GM23338 (cell line): ENCODE data around the gene CAMP. TPM values are rescaled to one million over a fixed set of nuclear protein-coding genes. Genes with fewer than 3 reads are reported as not detected.

Experiments
- ATAC-seq: fragments of 200-7000 bp; cut with Tn5 transposase; 3 replicates; pipeline ENCODE4 v1.9.1; 2020
- DNase-seq: peaks from one replicate; pipeline ENCODE4 v3.0.0-alpha.2; 2015; ENCODE audit warnings: low spot score
- H2AFZ ChIP-seq: fragments of 200-600 bp; sonication (generic); 2 replicates; pipeline ENCODE4 v1.8.0; 2016; ENCODE audit warnings: antibody characterized with exemption, mild to moderate bottlenecking, moderate library complexity
- H3F3A ChIP-seq: fragments of 200-600 bp; sonication (generic); replicated peaks from 2 replicates; pipeline ENCODE4 v1.8.0; 2017; ENCODE audit warnings: antibody characterized with exemption, mixed run types, low read depth
- H3K27ac ChIP-seq: fragments of 200-600 bp; sonication (generic); 2 replicates; pipeline ENCODE4 v1.6.1; 2016; ENCODE audit warnings: low read depth
- H3K27me3 ChIP-seq: fragments of 200-600 bp; sonication (generic); 2 replicates; pipeline ENCODE4 v1.8.0; 2016; ENCODE audit warnings: mild to moderate bottlenecking, mixed run types, moderate library complexity; ENCODE audit not compliant: insufficient read depth
- H3K36me3 ChIP-seq: fragments of 200-600 bp; sonication (generic); 2 replicates; pipeline ENCODE4 v1.8.0; 2016; ENCODE audit warnings: mild to moderate bottlenecking; ENCODE audit not compliant: insufficient read depth
- H3K4me1 ChIP-seq: fragments of 200-600 bp; sonication (generic); 2 replicates; pipeline ENCODE4 v1.8.0; 2016; ENCODE audit warnings: mild to moderate bottlenecking, moderate library complexity; ENCODE audit not compliant: insufficient read depth
- H3K4me2 ChIP-seq: fragments of 200-600 bp; sonication (generic); 2 replicates; pipeline ENCODE4 v1.7.1; 2017; ENCODE audit warnings: mixed run types
- H3K4me3 ChIP-seq: fragments of 200-600 bp; sonication (generic); 2 replicates; pipeline ENCODE4 v1.6.1; 2016; ENCODE audit warnings: mixed run types
- H3K79me2 ChIP-seq: fragments of 200-600 bp; sonication (generic); replicated peaks from 2 replicates; pipeline ENCODE4 v1.8.0; 2017; ENCODE audit warnings: mild to moderate bottlenecking; ENCODE audit not compliant: insufficient read depth
- H3K9me2 ChIP-seq: fragments of 200-600 bp; sonication (generic); 2 replicates; pipeline ENCODE4 v1.8.0; 2017; ENCODE audit not compliant: insufficient read depth
- H4K20me1 ChIP-seq: fragments of 200-600 bp; sonication (generic); replicated peaks from 2 replicates; pipeline ENCODE4 v1.8.0; 2017; ENCODE audit warnings: mild to moderate bottlenecking; ENCODE audit not compliant: insufficient read depth
- H3K27ac Mint-ChIP-seq: 2 replicates; pipeline ENCODE4 v1.8.0; 2020; ENCODE audit warnings: inconsistent platforms, mild to moderate bottlenecking, moderate library complexity, mixed read lengths
- H3K27me3 Mint-ChIP-seq: 3 replicates; pipeline ENCODE4 v1.8.0; 2022; ENCODE audit warnings: low read depth, mild to moderate bottlenecking, moderate library complexity, mixed read lengths, inconsistent platforms; ENCODE audit not compliant: insufficient read depth, poor library complexity
- H3K36me3 Mint-ChIP-seq: 3 replicates; pipeline ENCODE4 v1.8.0; 2021; ENCODE audit warnings: low read depth, mild to moderate bottlenecking, inconsistent platforms, moderate library complexity, mixed read lengths
- H3K4me1 Mint-ChIP-seq: 3 replicates; pipeline ENCODE4 v1.8.0; 2020; ENCODE audit warnings: mild to moderate bottlenecking, inconsistent platforms, mixed read lengths
- H3K4me3 Mint-ChIP-seq: 3 replicates; pipeline ENCODE4 v1.8.0; 2021; ENCODE audit warnings: moderate library complexity, mild to moderate bottlenecking, inconsistent platforms, mixed read lengths
- H3K9me3 Mint-ChIP-seq: 3 replicates; pipeline ENCODE4 v1.8.0; 2020; ENCODE audit warnings: moderate library complexity, mild to moderate bottlenecking, inconsistent platforms, mixed read lengths
- CREB1 ChIP-seq: fragments of 250-450 bp; sonication (Bioruptor Pico); IDR thresholded peaks from 2 replicates; pipeline ENCODE4 v1.5.0; 2020; ENCODE audit warnings: low read depth, mild to moderate bottlenecking, moderate library complexity
- EZH2 ChIP-seq: fragments of 200-600 bp; sonication (generic); IDR thresholded peaks from one replicate; pipeline ENCODE4 v1.8.0; 2017; ENCODE audit warnings: antibody characterized with exemption, mild to moderate bottlenecking, low read depth; ENCODE audit not compliant: unreplicated experiment
- EZH2phosphoT487 ChIP-seq: fragments of 200-600 bp; sonication (generic); IDR thresholded peaks from one replicate; pipeline ENCODE4 v1.8.1; 2018; ENCODE audit warnings: antibody characterized with exemption; ENCODE audit not compliant: unreplicated experiment
- JUNB ChIP-seq: IDR thresholded peaks from one replicate; pipeline ENCODE4 v1.6.1; 2016; ENCODE audit warnings: antibody characterized with exemption; ENCODE audit not compliant: unreplicated experiment
- REST ChIP-seq: IDR thresholded peaks from one replicate; pipeline ENCODE4 v1.6.1; 2018; ENCODE audit warnings: antibody characterized with exemption; ENCODE audit not compliant: unreplicated experiment
- STAT1 ChIP-seq: IDR thresholded peaks from one replicate; pipeline ENCODE4 v1.6.1; 2016; ENCODE audit warnings: antibody characterized with exemption; ENCODE audit not compliant: unreplicated experiment
- ZNF114 ChIP-seq: fragments of 250-450 bp; sonication (Bioruptor Pico); IDR thresholded peaks from 2 replicates; pipeline ENCODE4 v1.5.0; 2020; ENCODE audit warnings: mild to moderate bottlenecking, moderate library complexity
- ZNF331 ChIP-seq: fragments of 250-450 bp; sonication (Bioruptor Pico); IDR thresholded peaks from 2 replicates; pipeline ENCODE4 v1.5.0; 2020; ENCODE audit warnings: low read depth, mild to moderate bottlenecking, moderate library complexity
- polyA plus RNA-seq: library from polyadenylated mRNA; unstranded; fragments of >200 nt; fragmentation: Nextera tagmentation; extraction: Ambion mirVana; gene quantifications from 2 replicates; pipeline ENCODE4 v1.2.1, GENCODE V29; 2016
- total RNA-seq: library from RNA; depleted of rRNA; stranded (reverse); fragments of >200 nt; shearing (Covaris generic); gene quantifications from 2 replicates; pipeline ENCODE4 v1.2.3, GENCODE V29; 2014
- TF ChIP-seq, protein P1 (sequence below): IDR thresholded peaks from 2 replicates; pipeline ENCODE4 v1.6.1; 2016; ENCODE audit warnings: antibody characterized with exemption
- TF ChIP-seq, protein P2 (sequence below), 2 experiments: fragments of 200-600 bp in 1 of 2; sonication (generic) in 1 of 2; conservative IDR thresholded peaks; 2 replicates each; pipeline versions ENCODE4 v1.5.1 to v1.6.1; 2016 to 2017; ENCODE audit warnings: antibody characterized with exemption in 2 of 2, low read depth in 2 of 2, mild to moderate bottlenecking in 2 of 2, moderate library complexity in 1 of 2

The CAMP gene
- total and polyA plus RNA-seq, 2 experiments from 2014 or later, result not detected

- Mint-ChIP-seq H3K27ac (no peak overlapping the region), H3K36me3 (peaks cover 98% of the 10 kb centered on the region), H3K4me3 (no peak overlapping the region), H3K4me1 (no peaks in the 10 kb centered on the region), H3K9me3 (no peaks in the 10 kb centered on the region), H3K27me3 (no peaks in the 10 kb centered on the region)
- no peak overlapping the region for H2AFZ ChIP-seq
- peaks cover 94% of the 10 kb centered on the region for H3K36me3 ChIP-seq
- ATAC-seq (no peak), DNase-seq (no peak)
- H3F3A ChIP-seq, result peaks cover 29% of the 10 kb centered on the region
- no peaks in the 10 kb centered on the region for H3K4me1 ChIP-seq
- H3K27ac ChIP-seq, result no peak overlapping the region
- no peaks in the 10 kb centered on the region for H3K27me3 ChIP-seq
- H3K79me2 ChIP-seq, result peaks cover 94% of the 10 kb centered on the region
- H3K9me2 ChIP-seq, result no peaks in the 10 kb centered on the region
- TF ChIP-seq EZH2 (no peak), EZH2phosphoT487 (no peak), REST (no peak), JUNB (no peak), ZNF114 (CRISPR knock-in tag) (no peak), ZNF331 (CRISPR knock-in tag) (no peak), STAT1 (no peak)
- TF ChIP-seq, protein P1, sequence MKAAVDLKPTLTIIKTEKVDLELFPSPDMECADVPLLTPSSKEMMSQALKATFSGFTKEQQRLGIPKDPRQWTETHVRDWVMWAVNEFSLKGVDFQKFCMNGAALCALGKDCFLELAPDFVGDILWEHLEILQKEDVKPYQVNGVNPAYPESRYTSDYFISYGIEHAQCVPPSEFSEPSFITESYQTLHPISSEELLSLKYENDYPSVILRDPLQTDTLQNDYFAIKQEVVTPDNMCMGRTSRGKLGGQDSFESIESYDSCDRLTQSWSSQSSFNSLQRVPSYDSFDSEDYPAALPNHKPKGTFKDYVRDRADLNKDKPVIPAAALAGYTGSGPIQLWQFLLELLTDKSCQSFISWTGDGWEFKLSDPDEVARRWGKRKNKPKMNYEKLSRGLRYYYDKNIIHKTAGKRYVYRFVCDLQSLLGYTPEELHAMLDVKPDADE, result no peak
- TF ChIP-seq, protein P2, sequence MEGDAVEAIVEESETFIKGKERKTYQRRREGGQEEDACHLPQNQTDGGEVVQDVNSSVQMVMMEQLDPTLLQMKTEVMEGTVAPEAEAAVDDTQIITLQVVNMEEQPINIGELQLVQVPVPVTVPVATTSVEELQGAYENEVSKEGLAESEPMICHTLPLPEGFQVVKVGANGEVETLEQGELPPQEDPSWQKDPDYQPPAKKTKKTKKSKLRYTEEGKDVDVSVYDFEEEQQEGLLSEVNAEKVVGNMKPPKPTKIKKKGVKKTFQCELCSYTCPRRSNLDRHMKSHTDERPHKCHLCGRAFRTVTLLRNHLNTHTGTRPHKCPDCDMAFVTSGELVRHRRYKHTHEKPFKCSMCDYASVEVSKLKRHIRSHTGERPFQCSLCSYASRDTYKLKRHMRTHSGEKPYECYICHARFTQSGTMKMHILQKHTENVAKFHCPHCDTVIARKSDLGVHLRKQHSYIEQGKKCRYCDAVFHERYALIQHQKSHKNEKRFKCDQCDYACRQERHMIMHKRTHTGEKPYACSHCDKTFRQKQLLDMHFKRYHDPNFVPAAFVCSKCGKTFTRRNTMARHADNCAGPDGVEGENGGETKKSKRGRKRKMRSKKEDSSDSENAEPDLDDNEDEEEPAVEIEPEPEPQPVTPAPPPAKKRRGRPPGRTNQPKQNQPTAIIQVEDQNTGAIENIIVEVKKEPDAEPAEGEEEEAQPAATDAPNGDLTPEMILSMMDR (conservative IDR thresholded peaks at IDR 0.05; ENCODE audit: low read depth in 2 of 2), result no peak
- H4K20me1 ChIP-seq, result peaks cover 46% of the 10 kb centered on the region
- H3K4me2 ChIP-seq, result no peak overlapping the region
- no peak overlapping the region for H3K4me3 ChIP-seq
Measured at GRCh38 chr3:48178072-48178471, 45.2 kb upstream of the CAMP start.

DNA sequence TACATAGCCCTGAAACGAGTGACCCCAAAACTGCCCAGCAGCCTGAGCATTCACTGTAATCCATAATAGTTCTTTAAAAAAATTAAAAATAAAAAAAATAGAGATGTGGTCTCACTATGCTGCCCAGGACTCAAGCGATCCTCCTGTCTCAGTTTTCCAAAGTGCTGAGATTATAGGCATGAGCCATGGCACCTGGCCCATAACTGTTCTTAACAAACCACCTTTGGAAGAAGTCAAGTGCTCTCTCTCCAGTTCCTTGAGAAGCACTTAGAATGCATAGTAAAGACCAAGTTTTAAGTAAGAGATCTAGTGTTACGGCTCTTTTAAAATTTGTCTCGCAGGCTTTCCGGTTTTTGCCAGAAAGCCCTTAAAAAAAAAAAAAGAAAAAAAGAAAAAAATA is 43.3 kb upstream of the CAMP start:
- DNase-seq (no peak), ATAC-seq (no peak)
- Histone ChIP-seq H3K79me2 (peaks cover 93% of the 10 kb centered on the region), H3K9me2 (no peaks in the 10 kb centered on the region), H3F3A (peaks cover 21% of the 10 kb centered on the region), H4K20me1 (peaks cover 47% of the 10 kb centered on the region), H2AFZ (no peak overlapping the region), H3K36me3 (peaks cover 93% of the 10 kb centered on the region), H3K27me3 (no peaks in the 10 kb centered on the region), H3K27ac (no peak overlapping the region), H3K4me2 (no peak overlapping the region), H3K4me3 (no peak overlapping the region), H3K4me1 (no peaks in the 10 kb centered on the region)
- H3K4me3 Mint-ChIP-seq, result no peak overlapping the region
- H3K27me3 Mint-ChIP-seq, result peaks cover 3% of the 10 kb centered on the region
- H3K27ac Mint-ChIP-seq, result no peak overlapping the region
- H3K4me1 Mint-ChIP-seq, result no peaks in the 10 kb centered on the region; the same call in 2 of the 3 replicates
- no peaks in the 10 kb centered on the region for H3K9me3 Mint-ChIP-seq
- peaks cover 98% of the 10 kb centered on the region for H3K36me3 Mint-ChIP-seq
- TF ChIP-seq, protein P2 (conservative IDR thresholded peaks at IDR 0.05; ENCODE audit: low read depth in 2 of 2), result no peak
- TF ChIP-seq ZNF114 (CRISPR knock-in tag) (no peak), REST (no peak), ZNF331 (CRISPR knock-in tag) (no peak), JUNB (no peak), CREB1 (no peak)
- TF ChIP-seq, protein P1, result no peak
